ENCODE results near the gene GIPC1.

GRCh38 chr19:14544977-14545715 is 49.2 kb upstream of the GIPC1 start:
- TF ChIP-seq, protein P1, sequence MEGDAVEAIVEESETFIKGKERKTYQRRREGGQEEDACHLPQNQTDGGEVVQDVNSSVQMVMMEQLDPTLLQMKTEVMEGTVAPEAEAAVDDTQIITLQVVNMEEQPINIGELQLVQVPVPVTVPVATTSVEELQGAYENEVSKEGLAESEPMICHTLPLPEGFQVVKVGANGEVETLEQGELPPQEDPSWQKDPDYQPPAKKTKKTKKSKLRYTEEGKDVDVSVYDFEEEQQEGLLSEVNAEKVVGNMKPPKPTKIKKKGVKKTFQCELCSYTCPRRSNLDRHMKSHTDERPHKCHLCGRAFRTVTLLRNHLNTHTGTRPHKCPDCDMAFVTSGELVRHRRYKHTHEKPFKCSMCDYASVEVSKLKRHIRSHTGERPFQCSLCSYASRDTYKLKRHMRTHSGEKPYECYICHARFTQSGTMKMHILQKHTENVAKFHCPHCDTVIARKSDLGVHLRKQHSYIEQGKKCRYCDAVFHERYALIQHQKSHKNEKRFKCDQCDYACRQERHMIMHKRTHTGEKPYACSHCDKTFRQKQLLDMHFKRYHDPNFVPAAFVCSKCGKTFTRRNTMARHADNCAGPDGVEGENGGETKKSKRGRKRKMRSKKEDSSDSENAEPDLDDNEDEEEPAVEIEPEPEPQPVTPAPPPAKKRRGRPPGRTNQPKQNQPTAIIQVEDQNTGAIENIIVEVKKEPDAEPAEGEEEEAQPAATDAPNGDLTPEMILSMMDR (conservative IDR thresholded peaks at IDR 0.05; ENCODE audit: low read depth, low read length): no peak
- TF ChIP-seq MXI1 (IDR thresholded peaks at IDR 0.05; ENCODE audit: borderline replicate concordance, low read depth, low read length) (no peak), POLR2A (IDR thresholded peaks at IDR 0.05; ENCODE audit: low read depth, low read length) (no peak), RCOR1 (IDR thresholded peaks at IDR 0.05; ENCODE audit: insufficient replicate concordance, low read length) (no peak), CEBPB (IDR thresholded peaks at IDR 0.05; ENCODE audit: low read depth, low read length) (no peak), RFX5 (IDR thresholded peaks at IDR 0.05; ENCODE audit: low read depth, low read length) (no peak), SMC3 (IDR thresholded peaks at IDR 0.05; ENCODE audit: low read depth, low read length) (no peak), RAD21 (IDR thresholded peaks at IDR 0.05; ENCODE audit: low read length) (no peak), NFE2L2 (IDR thresholded peaks at IDR 0.05; ENCODE audit: low read depth, low read length) (no peak), MAZ (IDR thresholded peaks at IDR 0.05; ENCODE audit: borderline replicate concordance, low read depth, low read length) (no peak), BHLHE40 (IDR thresholded peaks at IDR 0.05; ENCODE audit: low read depth, low read length) (no peak)
- TF ChIP-seq, protein P2, sequence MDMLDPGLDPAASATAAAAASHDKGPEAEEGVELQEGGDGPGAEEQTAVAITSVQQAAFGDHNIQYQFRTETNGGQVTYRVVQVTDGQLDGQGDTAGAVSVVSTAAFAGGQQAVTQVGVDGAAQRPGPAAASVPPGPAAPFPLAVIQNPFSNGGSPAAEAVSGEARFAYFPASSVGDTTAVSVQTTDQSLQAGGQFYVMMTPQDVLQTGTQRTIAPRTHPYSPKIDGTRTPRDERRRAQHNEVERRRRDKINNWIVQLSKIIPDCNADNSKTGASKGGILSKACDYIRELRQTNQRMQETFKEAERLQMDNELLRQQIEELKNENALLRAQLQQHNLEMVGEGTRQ (IDR thresholded peaks at IDR 0.05; ENCODE audit: low read depth, low read length): no peak
